Esophagus muscularis mucosa (tissue), 4 donors: ENCODE results near the gene GFY. TPM values are rescaled to one million over a fixed set of nuclear protein-coding genes. Genes with fewer than 3 reads are reported as not detected.

ENCODE experiments used
- DNase-seq: peaks from one replicate; pipeline ENCODE4 v3.0.0-alpha.2; 2017; ENCODE audit errors: extremely low spot score
- H3K27ac ChIP-seq, 4 donors: fragments of 200-600 bp; sonication (generic); replicated peaks in 1 of 4; 1 replicate in 3 of 4; 2 replicates in 1 of 4; pipeline ENCODE4 v1.5.1; 2016 to 2019; ENCODE audit warnings: mild to moderate bottlenecking in 1 of 4
- H3K27me3 ChIP-seq, 4 donors: fragments of 200-600 bp; sonication (generic); one replicate each; pipeline versions ENCODE4 v1.5.1 to v1.6.0; 2016 to 2019
- H3K36me3 ChIP-seq, 4 donors: fragments of 200-600 bp; sonication (generic); one replicate each; pipeline ENCODE4 v1.5.1; 2016 to 2019
- H3K4me1 ChIP-seq, 4 donors: fragments of 200-600 bp; sonication (generic); one replicate each; pipeline ENCODE4 v1.5.1; 2016 to 2019
- H3K4me3 ChIP-seq, 4 donors: fragments of 200-600 bp; sonication (generic); 1 replicate in 2 of 4; 2 replicates in 2 of 4; pipeline ENCODE4 v1.5.1; 2016 to 2019; ENCODE audit warnings: mild to moderate bottlenecking in 4 of 4, moderate library complexity in 1 of 4
- H3K9me3 ChIP-seq, 4 donors: fragments of 200-600 bp; sonication (generic); 1 replicate in 3 of 4; 2 replicates in 1 of 4; pipeline ENCODE4 v1.5.1; 2016 to 2019
- CTCF ChIP-seq, 3 experiments: fragments of 200-600 bp in 2 of 3; fragments of 450-650 bp in 1 of 3; sonication (generic) in 2 of 3; IDR thresholded peaks; one replicate each; pipeline ENCODE4 v1.5.1; 2017 to 2019; ENCODE audit warnings: antibody characterized with exemption in 3 of 3, mild to moderate bottlenecking in 2 of 3, moderate library complexity in 1 of 3
- EP300 ChIP-seq: sonication (generic); formaldehyde crosslinking; IDR thresholded peaks from one replicate; pipeline ENCODE4 v1.6.1; 2017; ENCODE audit warnings: antibody characterized with exemption
- POLR2A ChIP-seq: fragments of 450-650 bp; IDR thresholded peaks from one replicate; pipeline ENCODE4 v1.6.1; 2017; ENCODE audit warnings: antibody characterized with exemption, moderate library complexity, mild to moderate bottlenecking, low read depth
- POLR2AphosphoS5 ChIP-seq, 2 donors: sonication (generic); formaldehyde crosslinking; IDR thresholded peaks; one replicate each; pipeline ENCODE4 v1.6.1; 2017; ENCODE audit warnings: antibody characterized with exemption in 2 of 2
- WGBS: methylation state at CpG from one replicate; pipeline ENCODE4 v1.1.5; 2018; 5-methylcytosine and 5-hydroxymethylcytosine counted together
- intact Hi-C: fragments of 100-400 bp; cut with DNase I; formaldehyde crosslinking; loops from one replicate; pipeline ENCODE4 v1.15.1; 2023
- total RNA-seq, 4 donors: library from RNA; depleted of rRNA; stranded (reverse); fragments of >200 nt; gene quantifications; one replicate each; pipeline versions ENCODE4 v1.1.0 to v1.2.1, GENCODE V29; 2016

Gene GFY
- total RNA-seq, 4 donors from 2014 or later: not detected

GRCh38 chr19:49421039-49421877, 3.9 kb upstream of the GFY start:
- WGBS: 10% methylated on average over 36 of the region's 48 CpGs
- intact Hi-C loops: no loop called here
- DNase-seq: no peak
- no peaks in the 10 kb centered on the region for H3K36me3 ChIP-seq
- peaks cover 23 to 36% (median 31%) of the 10 kb centered on the region in 4 donors for H3K4me1 ChIP-seq
- H3K27me3 ChIP-seq: peaks cover 0 to 99% (median 63%) of the 10 kb centered on the region in 4 donors
- H3K27ac ChIP-seq: no peak overlapping the region
- H3K9me3 ChIP-seq: no peaks in the 10 kb centered on the region
- H3K4me3 ChIP-seq: peak overlapping the region; percentile 5 to 42 (median 19)
- TF ChIP-seq POLR2A (no peak), CTCF (IDR thresholded peaks at IDR 0.05) (no peak), POLR2AphosphoS5 (IDR thresholded peaks at IDR 0.05) (no peak), EP300 (no peak)

- Histone ChIP-seq H3K36me3 (no peaks in the 10 kb centered on the region), H3K4me1 (peaks cover 23 to 37% (median 32%) of the 10 kb centered on the region in 4 donors), H3K4me3 (peak overlapping the region in 1 of 4 donors; percentile 26), H3K27me3 (peaks cover 0 to 99% (median 68%) of the 10 kb centered on the region in 4 donors), H3K9me3 (no peaks in the 10 kb centered on the region), H3K27ac (no peak overlapping the region)
- TF ChIP-seq POLR2A (no peak), EP300 (no peak), POLR2AphosphoS5 (IDR thresholded peaks at IDR 0.05) (no peak), CTCF (IDR thresholded peaks at IDR 0.05) (no peak)
- 23% methylated on average over 3 of the region's 3 CpGs for WGBS
- DNase-seq: no peak
- intact Hi-C loops: no loop called here
Observed at GRCh38 chr19:49421878-49422202, 3.3 kb upstream of the GFY start.

- no peak overlapping the region for H3K27ac ChIP-seq
- no peaks in the 10 kb centered on the region for H3K36me3 ChIP-seq
- intact Hi-C loops: no loop called here
- H3K4me3 ChIP-seq: peak overlapping the region; percentile 26 to 38 (median 29)
- no peak for DNase-seq
- WGBS: 5% methylated on average over 26 of the region's 58 CpGs
- TF ChIP-seq CTCF (IDR thresholded peaks at IDR 0.05): peak in 2 of 3 experiments; percentile 22 to 41
- TF ChIP-seq POLR2AphosphoS5 (IDR thresholded peaks at IDR 0.05): no peak
- TF ChIP-seq POLR2A: no peak
- H3K9me3 ChIP-seq: no peaks in the 10 kb centered on the region
- peaks cover 0 to 99% (median 72%) of the 10 kb centered on the region in 4 donors for H3K27me3 ChIP-seq
- H3K4me1 ChIP-seq: peaks cover 23 to 40% (median 32%) of the 10 kb centered on the region in 4 donors
Observed at GRCh38 chr19:49422407-49423070, 2.6 kb upstream of the GFY start.

- Histone ChIP-seq H3K27me3 (peaks cover 4 to 99% (median 80%) of the 10 kb centered on the region in 4 donors), H3K36me3 (no peaks in the 10 kb centered on the region), H3K4me1 (peaks cover 29 to 48% (median 40%) of the 10 kb centered on the region in 4 donors), H3K9me3 (no peaks in the 10 kb centered on the region), H3K4me3 (peak within 1 kb of the TSS; percentile 26 to 38 (median 29)), H3K27ac (no peak within 1 kb of the TSS)
- no peak for DNase-seq
- intact Hi-C loops: no loop called here
- WGBS: 9% methylated on average over 35 of the region's 42 CpGs
- no peak for TF ChIP-seq EP300
- no peak for TF ChIP-seq POLR2A
- no peak for TF ChIP-seq POLR2AphosphoS5 (IDR thresholded peaks at IDR 0.05)
- TF ChIP-seq CTCF (IDR thresholded peaks at IDR 0.05): no peak
Observed at GRCh38 chr19:49423071-49423984, 1.9 kb upstream of the GFY start, which contains the start of gene PTH2. Gene PTH2, minus strand, starts transcription at chr19:49423441. Its CDS starts 102 bp downstream, at chr19:49423339.
